GM21619 (cell line): Measurements from ENCODE around the gene PEX11G.

Experiments
- ATAC-seq: cut with Tn5 transposase; IDR thresholded peaks from one replicate; pipeline ENCODE4 v1.9.1; 2021; ENCODE audit not compliant: unreplicated experiment

Gene PEX11G

DNA sequence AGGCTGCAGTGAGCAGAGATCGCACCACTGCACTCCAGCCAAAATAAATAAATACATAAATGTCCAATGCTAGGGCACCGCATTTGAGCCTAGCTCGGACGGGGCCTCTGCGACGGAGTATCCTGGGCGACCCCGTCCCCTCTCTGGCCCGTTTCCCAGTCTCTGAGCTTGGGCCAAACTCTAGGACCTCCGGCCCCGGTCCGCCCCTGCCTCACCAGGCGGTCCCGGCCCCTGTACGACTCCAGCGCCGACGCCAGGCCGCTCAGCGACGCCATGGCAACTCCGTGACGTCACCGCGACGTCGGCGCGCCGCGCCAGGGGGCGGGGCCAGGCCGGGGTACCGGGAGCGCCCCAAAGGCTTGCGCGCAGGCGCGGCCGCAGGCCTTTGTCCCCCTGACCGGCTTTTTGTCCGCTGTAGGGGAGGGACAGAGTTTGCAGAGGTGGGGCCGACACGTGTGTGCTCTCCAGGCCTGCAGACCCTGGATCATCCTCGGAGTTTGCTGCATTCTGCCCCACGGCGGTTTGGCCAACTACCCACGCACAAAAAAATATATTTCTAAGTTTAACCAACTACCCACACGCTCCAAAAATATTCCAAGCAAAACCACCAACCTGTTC is at the start of gene PEX11G:
Gene PEX11G, minus strand, starts transcription at position 300 of the 618 bp plus-strand sequence. Its CDS starts 25 bp downstream, at position 275.
- peak; percentile 61 for ATAC-seq

DNA sequence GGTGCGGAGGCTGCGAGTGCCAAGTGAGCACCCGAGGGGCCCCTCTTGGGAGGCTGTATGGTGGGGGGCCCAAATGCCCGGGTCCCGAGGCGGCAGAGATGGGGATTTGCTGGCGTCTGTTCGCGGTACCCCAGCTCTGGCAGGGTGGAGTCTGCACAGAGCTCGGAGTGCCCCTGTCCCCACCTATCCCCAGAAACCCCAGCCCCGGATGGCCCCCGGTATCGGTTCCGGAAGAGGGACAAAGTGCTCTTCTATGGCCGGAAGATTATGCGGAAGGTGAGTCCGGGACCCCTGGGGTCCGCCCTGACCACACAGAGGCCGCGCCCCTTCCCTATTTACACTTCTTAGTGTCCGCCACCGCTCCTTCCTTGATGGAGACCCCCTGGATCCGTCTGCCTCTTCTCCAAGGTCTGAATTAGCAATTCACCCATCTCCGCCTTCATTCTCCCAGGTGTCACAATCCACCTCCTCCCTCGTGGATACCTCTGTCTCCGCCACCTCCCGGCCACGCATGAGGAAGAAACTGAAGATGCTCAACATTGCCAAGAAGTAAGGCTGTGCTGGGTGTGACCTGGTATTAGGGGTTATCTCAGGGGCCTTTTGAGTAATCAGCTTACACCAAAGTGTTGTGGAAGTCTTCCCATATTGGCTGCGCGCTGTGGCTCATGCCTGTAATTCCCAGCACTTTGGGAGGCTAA is 47.3 kb upstream of the PEX11G start:
- ATAC-seq = peak; percentile 1

DNA sequence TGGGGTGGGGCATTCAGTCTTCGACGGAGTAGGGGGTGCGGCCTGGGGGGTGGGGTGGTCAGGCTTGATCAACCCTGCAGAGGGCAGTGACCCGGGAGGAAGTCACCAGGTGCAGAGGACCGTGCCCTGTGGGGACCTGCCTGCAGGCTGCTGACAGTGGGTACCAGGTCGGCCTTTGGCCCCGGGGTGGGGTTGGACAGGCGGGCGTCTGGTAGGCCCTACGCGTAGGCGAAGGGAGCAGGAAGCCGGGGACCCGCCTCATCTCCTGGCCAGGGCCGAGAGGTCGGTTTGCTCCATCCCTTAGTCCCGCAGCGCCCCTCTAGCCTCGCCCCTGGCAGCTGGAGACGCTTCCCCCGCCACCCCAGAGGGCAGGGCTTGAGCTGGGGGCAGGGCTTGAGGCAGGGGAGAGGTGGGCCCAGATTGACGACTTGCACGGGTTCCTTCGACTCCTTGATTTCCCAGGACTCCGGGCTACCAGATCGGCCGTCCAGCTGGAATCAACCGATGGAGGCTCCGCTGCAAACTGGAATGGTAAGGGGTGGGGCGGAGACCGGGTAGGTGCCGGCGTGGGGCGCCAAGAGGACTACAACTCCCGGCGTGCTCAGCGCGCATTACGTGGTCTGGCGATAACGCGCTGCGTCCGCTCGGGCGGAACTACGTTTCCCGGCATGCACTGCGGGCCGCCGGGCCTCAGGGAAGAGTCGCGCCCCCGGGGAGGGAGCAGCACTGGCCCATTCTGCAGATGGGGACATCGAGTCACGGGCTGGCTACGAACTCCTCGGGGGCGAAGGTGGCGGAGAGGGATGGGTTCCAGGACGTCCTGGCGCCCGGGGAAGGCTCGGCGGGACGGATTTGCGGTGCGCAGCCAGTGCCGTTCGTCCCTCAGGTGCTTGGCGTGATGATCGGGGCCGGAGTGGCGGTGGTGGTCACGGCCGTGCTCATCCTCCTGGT is 46.5 kb upstream of the PEX11G start, which contains the start of gene PNPLA6:
Gene PNPLA6, plus strand, starts transcription at position 671 of the 951 bp plus-strand sequence. Its CDS starts 72 bp downstream, at position 743.
- peak; percentile 65 for ATAC-seq

DNA sequence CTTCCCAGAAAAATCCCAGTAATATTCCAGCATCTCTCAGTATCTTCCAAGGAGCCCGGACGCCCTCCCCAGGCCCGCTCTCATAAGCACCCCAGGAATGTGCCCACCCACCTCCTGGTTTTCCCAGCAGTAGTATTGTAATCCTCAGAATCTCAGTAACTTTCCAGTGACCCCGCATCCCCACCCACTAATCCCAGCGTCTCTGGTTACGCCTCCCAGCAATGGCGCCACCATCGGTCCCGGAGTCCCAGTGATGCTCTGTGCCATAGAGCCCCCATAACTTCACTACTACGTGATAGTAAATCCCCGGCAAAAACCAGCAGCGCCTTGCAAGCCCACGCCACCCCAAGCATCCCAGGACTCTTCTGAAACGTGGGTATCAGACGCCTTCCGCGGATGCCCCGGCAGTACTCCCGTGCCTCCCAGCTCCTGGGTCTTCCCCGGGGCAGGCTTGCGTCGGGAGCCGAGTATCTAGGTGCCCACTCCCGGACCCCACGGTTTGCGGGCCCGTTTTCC is 45.8 kb upstream of the PEX11G start:
- no peak for ATAC-seq

DNA sequence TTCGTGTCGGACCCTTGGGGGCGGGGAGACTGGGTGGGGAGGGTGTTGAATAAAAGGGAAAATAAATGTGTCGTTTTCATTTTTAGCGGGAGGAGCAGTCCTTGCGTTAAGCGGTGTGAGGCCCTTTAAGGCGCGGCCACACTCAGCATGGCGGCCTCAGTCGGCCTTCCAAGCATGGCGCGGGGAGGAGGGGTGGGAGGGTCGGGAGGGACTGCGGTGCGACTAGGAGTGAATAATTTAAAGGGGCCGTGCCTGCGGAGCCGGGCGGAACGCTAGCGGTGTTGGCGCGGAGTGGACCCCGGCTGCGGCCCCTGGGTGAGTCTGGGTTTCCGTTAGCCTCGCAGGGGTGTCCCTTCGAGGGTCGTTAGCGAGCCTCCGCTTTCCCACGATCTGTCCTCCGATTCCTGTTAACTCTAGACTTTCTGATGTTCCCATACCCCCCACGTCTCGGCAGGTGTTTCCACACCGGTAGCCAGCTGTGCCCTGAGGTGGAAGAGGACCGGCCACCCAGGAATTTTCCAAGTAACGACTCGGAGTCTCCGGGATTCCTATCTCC is 45.2 kb upstream of the PEX11G start:
- no peak for ATAC-seq

DNA sequence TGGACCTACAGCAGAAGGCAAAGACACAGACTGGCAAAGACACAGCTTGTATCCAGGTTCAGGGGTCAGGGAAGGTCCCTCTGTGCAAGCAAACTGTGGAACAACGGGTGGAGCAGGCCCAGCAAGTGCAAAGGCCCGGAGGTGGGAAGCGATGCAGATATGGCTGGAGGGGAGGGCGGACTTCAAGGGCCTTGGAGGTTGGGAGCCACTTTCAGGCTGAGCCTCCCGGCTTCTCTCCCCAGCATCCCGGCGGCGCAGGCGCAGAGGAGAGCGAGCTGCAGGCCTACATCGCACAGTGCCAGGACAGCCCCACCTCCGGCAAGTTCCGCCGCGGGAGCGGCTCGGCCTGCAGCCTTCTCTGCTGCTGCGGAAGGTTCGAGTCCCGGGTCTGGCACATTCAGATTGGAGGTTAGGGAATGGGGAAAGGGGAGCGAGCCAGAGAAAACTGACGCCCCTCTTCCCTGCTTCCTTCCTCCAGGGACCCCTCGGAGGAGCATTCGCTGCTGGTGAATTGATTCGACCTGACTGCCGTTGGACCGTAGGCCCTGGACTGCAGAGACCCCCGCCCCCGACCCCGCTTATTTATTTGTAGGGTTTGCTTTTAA is 44.5 kb upstream of the PEX11G start:
- ATAC-seq = no peak

DNA sequence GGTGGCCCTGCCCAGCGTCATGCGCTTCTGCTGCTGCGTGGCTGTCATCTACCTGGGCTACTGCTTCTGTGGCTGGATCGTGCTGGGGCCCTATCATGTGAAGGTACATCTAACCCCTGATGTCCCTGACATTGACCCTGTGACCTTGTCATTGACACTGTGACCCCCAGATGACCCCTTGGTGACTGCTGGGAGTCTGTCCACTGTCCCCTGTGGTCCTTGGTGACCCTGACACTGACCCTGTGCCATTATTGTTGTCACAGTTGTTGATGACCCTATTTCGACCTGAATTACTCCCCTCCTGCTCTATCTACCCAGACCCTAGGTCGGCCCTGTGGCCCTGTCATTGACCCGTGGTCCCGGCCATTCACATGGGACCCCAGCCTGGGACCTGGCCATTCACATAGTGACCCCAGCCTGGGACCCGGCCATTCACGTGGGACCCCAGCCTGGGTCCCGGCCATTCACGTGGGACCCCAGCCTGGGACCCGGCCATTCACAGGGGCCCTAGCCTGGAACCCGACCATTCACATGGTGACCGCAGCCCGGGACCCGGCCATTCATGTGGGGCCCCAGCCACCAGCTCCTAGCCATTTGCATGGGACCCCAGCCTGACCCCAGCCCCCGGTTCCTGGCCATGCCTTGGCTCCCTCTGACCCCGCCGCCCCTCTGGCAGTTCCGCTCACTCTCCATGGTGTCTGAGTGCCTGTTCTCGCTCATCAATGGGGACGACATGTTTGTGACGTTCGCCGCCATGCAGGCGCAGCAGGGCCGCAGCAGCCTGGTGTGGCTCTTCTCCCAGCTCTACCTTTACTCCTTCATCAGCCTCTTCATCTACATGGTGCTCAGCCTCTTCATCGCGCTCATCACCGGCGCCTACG is 41.0 kb upstream of the PEX11G start:
- no peak for ATAC-seq

DNA sequence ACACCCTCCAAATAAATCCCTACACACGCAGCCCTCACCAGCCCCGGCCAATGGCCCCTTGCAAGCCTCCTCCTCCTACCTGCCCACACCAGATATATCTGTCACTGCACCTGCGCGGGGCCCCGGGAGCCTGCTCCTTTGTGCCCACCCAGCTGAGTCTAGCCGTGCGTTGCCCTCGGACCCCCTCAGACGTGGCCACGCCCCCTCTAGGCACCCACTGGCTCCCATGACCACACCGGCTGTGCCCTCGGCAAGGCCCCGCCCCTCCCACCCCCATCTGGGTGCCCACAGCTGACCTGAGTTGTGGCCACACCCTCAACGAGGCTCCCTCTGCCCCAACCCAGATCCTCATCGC is 40.4 kb upstream of the PEX11G start:
- ATAC-seq = no peak

DNA sequence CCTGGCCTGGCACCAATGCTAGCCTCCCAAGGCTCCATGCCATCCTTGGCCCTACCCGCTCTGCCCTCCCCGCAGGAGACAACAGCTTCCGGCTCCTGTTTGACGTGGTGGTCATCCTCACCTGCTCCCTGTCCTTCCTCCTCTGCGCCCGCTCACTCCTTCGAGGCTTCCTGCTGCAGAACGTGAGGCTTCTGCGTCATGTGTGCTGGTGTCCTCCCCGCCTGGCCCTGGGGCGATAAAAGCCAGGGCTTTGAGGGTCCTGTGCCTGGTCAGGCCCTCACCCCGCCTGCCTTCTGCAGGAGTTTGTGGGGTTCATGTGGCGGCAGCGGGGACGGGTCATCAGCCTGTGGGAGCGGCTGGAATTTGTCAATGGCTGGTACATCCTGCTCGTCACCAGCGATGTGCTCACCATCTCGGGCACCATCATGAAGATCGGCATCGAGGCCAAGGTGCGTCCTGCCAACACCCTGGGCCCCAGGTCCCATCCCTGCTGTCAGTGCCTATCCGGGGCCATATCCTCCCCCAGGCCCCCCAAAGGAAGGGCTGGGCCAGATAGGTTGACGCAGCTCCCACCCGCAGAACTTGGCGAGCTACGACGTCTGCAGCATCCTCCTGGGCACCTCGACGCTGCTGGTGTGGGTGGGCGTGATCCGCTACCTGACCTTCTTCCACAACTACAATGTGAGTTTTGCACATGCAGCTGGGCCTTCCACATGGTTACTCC is 39.8 kb upstream of the PEX11G start:
- ATAC-seq = no peak

DNA sequence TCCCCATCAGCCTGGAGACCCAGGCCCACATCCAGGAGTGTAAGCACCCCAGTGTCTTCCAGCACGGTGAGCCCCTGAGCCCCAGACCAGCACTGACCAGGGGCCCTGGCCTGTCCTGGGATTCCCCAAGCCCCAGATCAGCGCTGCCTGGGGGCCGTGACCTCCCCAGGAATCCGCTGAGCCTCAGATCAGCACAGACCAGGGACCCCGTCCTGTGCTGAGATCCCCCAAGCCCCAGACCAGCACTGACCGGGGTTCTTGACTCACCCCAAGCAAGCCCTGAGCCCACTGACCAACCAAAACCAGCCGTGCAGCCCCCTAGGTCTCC is 39.3 kb upstream of the PEX11G start:
- ATAC-seq = no peak

DNA sequence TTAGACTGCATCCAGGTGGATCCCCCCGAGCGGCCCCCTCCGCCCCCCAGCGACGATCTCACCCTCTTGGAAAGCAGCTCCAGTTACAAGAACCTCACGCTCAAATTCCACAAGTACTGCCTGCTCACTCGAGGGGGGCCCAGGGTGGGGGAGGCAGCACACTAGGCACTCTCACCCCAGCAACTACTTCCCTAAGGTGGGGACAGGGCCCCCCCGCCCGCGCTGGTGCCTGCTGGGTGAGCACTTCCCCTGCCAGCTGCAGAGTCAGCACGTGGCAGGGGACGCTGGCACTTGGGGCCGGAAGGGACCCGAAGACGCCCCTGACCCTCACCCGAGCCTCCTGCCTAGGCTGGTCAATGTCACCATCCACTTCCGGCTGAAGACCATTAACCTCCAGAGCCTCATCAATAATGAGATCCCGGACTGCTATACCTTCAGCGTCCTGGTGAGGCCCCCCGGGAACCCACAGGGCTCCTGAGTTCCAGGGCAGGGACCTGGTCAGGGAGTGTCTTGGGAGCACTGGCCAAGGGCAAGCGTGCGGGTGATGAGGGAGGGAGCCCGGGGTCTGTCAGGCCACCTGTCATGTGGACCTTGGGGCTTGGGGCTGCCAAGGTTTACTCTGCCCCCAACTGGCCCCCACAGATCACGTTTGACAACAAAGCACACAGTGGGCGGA is 38.8 kb upstream of the PEX11G start:
- no peak for ATAC-seq

DNA sequence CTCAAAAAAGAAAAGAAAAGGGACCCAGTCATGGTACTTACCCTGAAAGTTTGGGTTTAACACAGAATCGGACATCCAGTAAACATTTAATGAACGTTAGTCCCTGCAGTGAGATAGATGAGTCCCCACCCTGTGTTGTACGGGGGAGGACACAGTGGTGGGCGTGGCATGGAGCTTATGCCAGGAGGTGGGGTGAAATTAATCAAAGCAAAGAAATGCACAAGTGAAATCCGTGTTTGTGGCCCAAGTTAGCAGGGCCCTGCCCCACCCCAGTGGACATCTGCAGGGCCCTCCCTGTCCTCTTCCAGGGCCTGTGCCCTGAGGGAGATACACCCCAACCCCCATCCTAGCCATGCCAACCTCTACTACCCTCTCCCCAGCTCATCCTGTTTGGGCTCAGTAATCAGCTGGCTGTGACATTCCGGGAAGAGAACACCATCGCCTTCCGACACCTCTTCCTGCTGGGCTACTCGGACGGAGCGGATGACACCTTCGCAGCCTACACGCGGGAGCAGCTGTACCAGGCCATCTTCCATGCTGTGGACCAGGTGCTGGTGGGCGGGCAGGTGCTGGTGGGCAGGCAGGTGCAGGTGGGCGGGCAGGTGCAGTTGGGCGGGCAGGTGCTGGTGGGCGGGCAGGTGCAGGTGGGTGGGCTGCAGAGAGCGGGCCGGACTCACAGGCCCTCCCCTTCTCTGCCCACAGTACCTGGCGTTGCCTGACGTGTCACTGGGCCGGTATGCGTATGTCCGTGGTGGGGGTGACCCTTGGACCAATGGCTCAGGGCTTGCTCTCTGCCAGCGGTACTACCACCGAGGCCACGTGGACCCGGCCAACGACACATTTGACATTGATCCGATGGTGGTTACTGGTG is 37.5 kb upstream of the PEX11G start:
- no peak for ATAC-seq

DNA sequence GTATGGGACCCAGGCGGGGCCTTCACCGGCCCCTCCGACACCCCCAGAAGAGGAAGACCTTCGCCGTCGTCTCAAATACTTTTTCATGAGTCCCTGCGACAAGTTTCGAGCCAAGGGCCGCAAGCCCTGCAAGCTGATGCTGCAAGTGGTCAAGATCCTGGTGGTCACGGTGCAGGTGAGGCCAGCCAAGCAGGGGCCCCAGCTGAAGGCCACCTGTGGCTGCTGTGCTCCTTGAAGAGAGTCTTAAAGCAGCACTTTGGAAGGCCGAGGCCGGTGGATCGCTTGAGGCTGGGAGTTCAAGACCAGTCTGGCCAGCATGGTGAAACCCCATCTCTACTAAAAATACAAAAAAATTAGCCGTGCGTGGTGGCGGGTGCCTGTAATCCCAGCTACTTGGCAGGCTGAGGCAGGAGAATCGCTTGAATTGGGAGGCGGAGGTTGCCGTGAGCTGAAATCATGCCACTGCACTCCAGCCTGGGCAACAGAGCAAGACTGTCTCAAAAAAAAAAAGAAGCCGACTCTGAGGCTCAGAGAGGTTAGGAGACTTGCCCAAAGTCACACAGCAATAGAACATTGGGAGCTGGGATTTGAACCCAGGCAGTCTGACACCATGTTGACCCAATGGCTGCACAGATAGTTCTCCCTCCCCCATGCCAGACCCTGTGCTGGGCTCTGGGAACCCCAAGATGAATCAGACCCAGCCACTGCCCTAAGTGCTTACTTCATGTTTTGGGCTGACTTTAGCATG is 36.3 kb upstream of the PEX11G start:
- ATAC-seq = no peak

DNA sequence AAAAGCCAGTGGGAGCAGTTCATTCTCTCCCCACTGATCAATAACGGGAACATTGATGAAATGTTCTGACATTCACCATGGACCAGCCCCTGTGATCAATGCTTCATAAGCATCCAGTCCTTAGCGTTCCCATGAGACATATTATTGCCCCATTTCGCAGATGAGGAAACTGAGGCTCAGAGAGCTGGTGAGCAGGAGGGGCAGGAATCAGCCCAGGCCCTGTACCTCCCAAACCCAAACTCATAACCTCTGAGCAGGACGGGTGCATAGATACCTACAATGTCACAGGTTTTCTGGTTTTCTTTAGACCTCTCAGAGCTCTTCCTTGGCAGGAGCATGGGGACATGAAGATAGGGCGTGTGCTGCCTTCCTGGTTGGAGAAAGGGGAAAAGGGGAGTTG is 35.7 kb upstream of the PEX11G start:
- ATAC-seq = no peak

DNA sequence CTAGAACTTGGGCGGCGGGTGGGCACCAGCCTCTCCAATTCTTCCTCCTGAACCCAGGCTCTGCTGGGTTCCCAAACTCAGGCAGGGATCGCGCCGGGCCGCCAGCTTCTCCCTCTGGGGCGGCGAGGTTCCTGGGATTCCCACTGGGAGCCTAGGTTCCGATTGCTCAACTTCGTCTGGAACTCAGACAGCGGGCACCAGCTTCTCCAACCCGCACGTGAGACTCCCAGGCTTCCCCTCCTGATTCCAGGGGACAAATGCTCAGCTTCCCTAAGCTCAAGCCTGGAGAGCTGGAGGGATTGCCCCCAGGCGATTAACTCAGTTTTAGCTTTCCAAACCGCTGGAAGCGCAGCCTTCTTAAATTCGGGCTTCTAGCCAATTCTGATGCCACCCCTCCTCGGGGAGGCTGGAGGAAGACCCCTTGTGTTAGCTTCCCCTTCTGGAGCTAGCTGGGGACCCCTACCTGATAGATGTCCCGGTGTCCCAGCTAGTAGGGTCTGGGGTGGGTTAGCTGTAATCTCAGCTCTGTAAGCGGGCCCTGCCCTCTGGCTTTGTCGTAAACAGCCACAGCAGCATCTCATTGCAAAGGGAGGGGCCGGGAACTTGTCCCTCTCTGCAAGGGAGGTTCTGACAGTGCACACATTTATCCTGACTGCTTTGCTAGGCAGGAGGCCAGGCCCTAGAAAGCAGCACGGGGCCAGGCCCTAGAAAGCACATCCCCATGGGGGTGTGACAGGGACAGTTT is 34.3 kb upstream of the PEX11G start:
- ATAC-seq = no peak
